WERI-Rb-1 (cell line): ENCODE measurements around the gene COL21A1.

ENCODE experiments used
- DNase-seq: peaks from one replicate; pipeline ENCODE4 v3.0.0-alpha.2; 2020
- H3K27ac ChIP-seq: fragments of 250-450 bp; sonication (Bioruptor Pico); 2 replicates; pipeline ENCODE4 v1.5.1; 2020; ENCODE audit warnings: mild to moderate bottlenecking, moderate library complexity
- H3K27me3 ChIP-seq: fragments of 250-450 bp; sonication (Bioruptor Pico); 2 replicates; pipeline ENCODE4 v1.5.1; 2021; ENCODE audit warnings: mild to moderate bottlenecking, low read depth, moderate library complexity; ENCODE audit not compliant: insufficient read depth, severe bottlenecking
- H3K36me3 ChIP-seq: fragments of 250-450 bp; sonication (Bioruptor Pico); 2 replicates; pipeline ENCODE4 v1.5.1; 2020; ENCODE audit warnings: mild to moderate bottlenecking, moderate library complexity
- H3K4me3 ChIP-seq: 2 replicates; pipeline ENCODE4 v1.5.1; 2011; ENCODE audit warnings: low read depth, mild to moderate bottlenecking, control low read depth, low read length
- H3K9me3 ChIP-seq: fragments of 250-450 bp; sonication (Bioruptor Pico); 2 replicates; pipeline ENCODE4 v1.5.1; 2021; ENCODE audit warnings: mild to moderate bottlenecking, moderate library complexity; ENCODE audit not compliant: severe bottlenecking
- CTCF ChIP-seq: IDR thresholded peaks from 2 replicates; pipeline ENCODE4 v1.5.1; 2011; ENCODE audit warnings: low read depth, mild to moderate bottlenecking, control low read depth, inconsistent platforms, low read length

Gene COL21A1

GRCh38 chr6:56156643-56157042 lies 90.7 kb downstream of the COL21A1 start:
- no peak for DNase-seq
- Histone ChIP-seq H3K27me3 (no peaks in the 10 kb centered on the region), H3K9me3 (no peaks in the 10 kb centered on the region), H3K36me3 (no peaks in the 10 kb centered on the region), H3K4me3 (no peak overlapping the region), H3K27ac (no peak overlapping the region)
- no peak for TF ChIP-seq CTCF

- DNase-seq, result no peak
- Histone ChIP-seq H3K36me3 (no peaks in the 10 kb centered on the region), H3K9me3 (no peaks in the 10 kb centered on the region), H3K4me3 (no peak overlapping the region), H3K27ac (no peak overlapping the region), H3K27me3 (no peaks in the 10 kb centered on the region)
- no peak for TF ChIP-seq CTCF
Observed at GRCh38 chr6:56155634-56156141, 91.7 kb downstream of the COL21A1 start.

GRCh38 chr6:56154076-56154475 lies 93.3 kb downstream of the COL21A1 start:
- Histone ChIP-seq H3K27ac (no peak overlapping the region), H3K36me3 (no peaks in the 10 kb centered on the region), H3K27me3 (no peaks in the 10 kb centered on the region), H3K4me3 (no peak overlapping the region), H3K9me3 (no peaks in the 10 kb centered on the region)
- no peak for TF ChIP-seq CTCF
- DNase-seq, result no peak

- no peaks in the 10 kb centered on the region for H3K27me3 ChIP-seq
- H3K27ac ChIP-seq, result no peak overlapping the region
- DNase-seq, result no peak
- H3K4me3 ChIP-seq, result no peak overlapping the region
- no peaks in the 10 kb centered on the region for H3K9me3 ChIP-seq
- H3K36me3 ChIP-seq, result no peaks in the 10 kb centered on the region
- TF ChIP-seq CTCF, result no peak
Observed at GRCh38 chr6:56152611-56153010, 94.8 kb downstream of the COL21A1 start.

GRCh38 chr6:56151609-56152224 lies 95.7 kb downstream of the COL21A1 start:
- Histone ChIP-seq H3K9me3 (no peaks in the 10 kb centered on the region), H3K27ac (no peak overlapping the region), H3K4me3 (no peak overlapping the region), H3K36me3 (no peaks in the 10 kb centered on the region), H3K27me3 (no peaks in the 10 kb centered on the region)
- no peak for DNase-seq
- TF ChIP-seq CTCF, result no peak
